Measurements from ENCODE around the gene EXO1.

DNA sequence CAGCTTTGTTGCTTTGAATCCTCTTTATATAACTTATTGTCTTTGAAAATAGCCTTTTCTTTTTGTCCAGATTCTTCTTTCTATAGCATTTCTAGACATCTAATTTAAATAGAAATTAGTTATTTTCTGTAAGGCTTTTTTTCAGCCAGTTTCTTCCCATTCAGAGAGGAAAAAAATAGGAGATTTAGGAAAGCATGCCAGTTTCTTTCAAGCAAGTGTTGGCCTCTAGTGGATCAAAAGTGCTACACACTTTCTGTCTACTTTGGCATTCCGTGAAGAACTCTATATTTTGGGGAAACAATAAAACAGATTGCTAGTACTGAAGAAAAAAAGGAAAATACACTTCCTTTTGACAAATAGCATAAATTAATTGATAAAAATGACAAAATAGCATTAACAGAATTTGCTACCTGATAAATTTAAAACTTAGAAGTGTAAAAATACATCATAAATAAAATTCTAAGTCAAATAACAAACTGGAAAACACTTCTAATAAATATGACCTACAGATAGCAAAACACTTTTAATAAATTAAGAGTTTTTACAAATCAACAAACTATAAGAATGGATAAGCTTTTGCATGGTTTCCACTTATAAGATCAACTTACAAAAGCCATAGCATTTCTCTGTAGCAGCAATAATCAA lies 13.1 kb upstream of the EXO1 start:
- peak; percentile 33 for TF ChIP-seq CTCF (IDR thresholded peaks at IDR 0.05; ENCODE audit: insufficient read depth, low read length, poor library complexity, severe bottlenecking)
- TF ChIP-seq EZH2phosphoT487 (conservative IDR thresholded peaks at IDR 0.05; ENCODE audit: low read length), result no peak

Measured in SU-DHL-6 (cell line).